Hepatocyte (in vitro differentiated cells): Measurements from ENCODE around the gene RPS6KC1. TPM values are rescaled to one million over a fixed set of nuclear protein-coding genes. Genes with fewer than 3 reads are reported as not detected.

Experiments used
- DNase-seq: peaks from one replicate; pipeline ENCODE4 v3.0.0-alpha.2; 2016; ENCODE audit warnings: low spot score
- H2AFZ ChIP-seq: fragments of 200-600 bp; sonication (generic); 2 replicates; pipeline ENCODE4 v1.6.0; 2016; ENCODE audit warnings: antibody characterized with exemption, mild to moderate bottlenecking
- H3K27ac ChIP-seq: fragments of 200-600 bp; sonication (generic); 2 replicates; pipeline ENCODE4 v1.5.1; 2016; ENCODE audit warnings: mild to moderate bottlenecking
- H3K27me3 ChIP-seq: fragments of 200-600 bp; sonication (generic); 2 replicates; pipeline ENCODE4 v1.6.1; 2016
- H3K36me3 ChIP-seq: fragments of 200-600 bp; sonication (generic); replicated peaks from 2 replicates; pipeline ENCODE4 v1.5.1; 2016; ENCODE audit warnings: low read depth; ENCODE audit not compliant: insufficient read depth
- H3K4me1 ChIP-seq: fragments of 200-600 bp; sonication (generic); 2 replicates; pipeline ENCODE4 v1.5.1; 2016; ENCODE audit warnings: mild to moderate bottlenecking, moderate library complexity; ENCODE audit not compliant: insufficient read depth
- H3K4me2 ChIP-seq: fragments of 200-600 bp; sonication (generic); 2 replicates; pipeline ENCODE4 v1.6.0; 2016
- H3K4me3 ChIP-seq: fragments of 200-600 bp; sonication (generic); 2 replicates; pipeline ENCODE4 v1.5.1; 2016; ENCODE audit warnings: mild to moderate bottlenecking
- H3K79me2 ChIP-seq: fragments of 200-600 bp; sonication (generic); 2 replicates; pipeline ENCODE4 v1.6.0; 2017; ENCODE audit warnings: mild to moderate bottlenecking
- H3K9me2 ChIP-seq: fragments of 200-600 bp; sonication (generic); replicated peaks from 2 replicates; pipeline ENCODE4 v1.6.0; 2017; ENCODE audit warnings: mild to moderate bottlenecking; ENCODE audit not compliant: insufficient read depth
- H3K9me3 ChIP-seq: fragments of 200-600 bp; sonication (generic); 2 replicates; pipeline ENCODE4 v1.5.1; 2016; ENCODE audit warnings: low read depth, mild to moderate bottlenecking
- H4K20me1 ChIP-seq: fragments of 200-600 bp; sonication (generic); 2 replicates; pipeline ENCODE4 v1.6.0; 2016; ENCODE audit warnings: mild to moderate bottlenecking; ENCODE audit not compliant: insufficient read depth, poor library complexity, severe bottlenecking
- EZH2 ChIP-seq: fragments of 200-600 bp; sonication (generic); IDR thresholded peaks from 2 replicates; pipeline ENCODE4 v1.6.1; 2016; ENCODE audit warnings: antibody characterized with exemption, mild to moderate bottlenecking, borderline replicate concordance
- EZH2phosphoT487 ChIP-seq: fragments of 200-600 bp; sonication (generic); IDR thresholded peaks from one replicate; pipeline ENCODE4 v1.6.1; 2018; ENCODE audit warnings: antibody characterized with exemption, mild to moderate bottlenecking, low read depth, moderate library complexity; ENCODE audit not compliant: unreplicated experiment, severe bottlenecking
- WGBS: methylation state at CpG from one replicate; pipeline ENCODE4 v1.1.6; 2016; ENCODE audit warnings: low lambda C conversion rate; ENCODE audit errors: missing lambda C conversion rate; 5-methylcytosine and 5-hydroxymethylcytosine counted together
- polyA plus RNA-seq: library from polyadenylated mRNA; unstranded; fragments of >200 nt; fragmentation: Nextera tagmentation; extraction: Ambion mirVana; gene quantifications from 2 replicates; pipeline ENCODE4 v1.2.1, GENCODE V29; 2016
- total RNA-seq: library from RNA; depleted of rRNA; stranded (reverse); fragments of >200 nt; gene quantifications from 2 replicates; pipeline ENCODE4 v1.2.3, GENCODE V29; 2014
- TF ChIP-seq, protein P1 (sequence below): fragments of 200-600 bp; sonication (generic); IDR thresholded peaks from 2 replicates; pipeline ENCODE4 v1.5.1; 2016; ENCODE audit warnings: antibody characterized with exemption, mild to moderate bottlenecking; ENCODE audit not compliant: poor library complexity

The RPS6KC1 gene
- total and polyA plus RNA-seq, 2 experiments from 2014 or later: 10.0 to 26.9 TPM

DNA sequence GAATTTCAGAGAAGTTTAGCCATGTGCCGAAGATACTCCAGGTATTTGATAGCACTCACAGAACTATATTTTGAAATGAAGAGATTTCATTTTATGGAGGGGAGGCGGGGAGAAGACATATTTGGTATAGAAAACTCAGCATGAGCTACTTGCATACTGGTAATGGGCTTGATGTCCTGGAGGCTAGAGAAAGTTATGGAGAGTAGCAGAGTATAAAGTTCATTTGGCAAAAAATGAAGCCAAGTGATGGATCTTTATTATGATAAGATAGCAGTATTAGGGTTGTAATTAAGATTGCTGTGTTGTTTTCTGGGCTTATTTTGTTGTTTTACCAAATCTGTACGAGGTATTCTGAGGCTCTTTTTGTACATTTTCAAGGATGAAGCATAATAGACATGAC lies 72.0 kb downstream of the RPS6KC1 start:
- TF ChIP-seq, protein P1, sequence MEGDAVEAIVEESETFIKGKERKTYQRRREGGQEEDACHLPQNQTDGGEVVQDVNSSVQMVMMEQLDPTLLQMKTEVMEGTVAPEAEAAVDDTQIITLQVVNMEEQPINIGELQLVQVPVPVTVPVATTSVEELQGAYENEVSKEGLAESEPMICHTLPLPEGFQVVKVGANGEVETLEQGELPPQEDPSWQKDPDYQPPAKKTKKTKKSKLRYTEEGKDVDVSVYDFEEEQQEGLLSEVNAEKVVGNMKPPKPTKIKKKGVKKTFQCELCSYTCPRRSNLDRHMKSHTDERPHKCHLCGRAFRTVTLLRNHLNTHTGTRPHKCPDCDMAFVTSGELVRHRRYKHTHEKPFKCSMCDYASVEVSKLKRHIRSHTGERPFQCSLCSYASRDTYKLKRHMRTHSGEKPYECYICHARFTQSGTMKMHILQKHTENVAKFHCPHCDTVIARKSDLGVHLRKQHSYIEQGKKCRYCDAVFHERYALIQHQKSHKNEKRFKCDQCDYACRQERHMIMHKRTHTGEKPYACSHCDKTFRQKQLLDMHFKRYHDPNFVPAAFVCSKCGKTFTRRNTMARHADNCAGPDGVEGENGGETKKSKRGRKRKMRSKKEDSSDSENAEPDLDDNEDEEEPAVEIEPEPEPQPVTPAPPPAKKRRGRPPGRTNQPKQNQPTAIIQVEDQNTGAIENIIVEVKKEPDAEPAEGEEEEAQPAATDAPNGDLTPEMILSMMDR: no peak
- no peak for TF ChIP-seq EZH2phosphoT487
- TF ChIP-seq EZH2: no peak
- no peak overlapping the region for H2AFZ ChIP-seq
- no peaks in the 10 kb centered on the region for H3K36me3 ChIP-seq
- no peaks in the 10 kb centered on the region for H3K79me2 ChIP-seq
- 95% methylated on average over 3 of the region's 3 CpGs for WGBS
- no peaks in the 10 kb centered on the region for H3K27me3 ChIP-seq
- H3K4me3 ChIP-seq: no peak overlapping the region
- H3K27ac ChIP-seq: peak overlapping the region; percentile 3
- H3K9me2 ChIP-seq: no peaks in the 10 kb centered on the region
- H3K4me1 ChIP-seq: peaks cover 14% of the 10 kb centered on the region
- no peak overlapping the region for H3K4me2 ChIP-seq
- no peak for DNase-seq
- H4K20me1 ChIP-seq: no peaks in the 10 kb centered on the region
- no peaks in the 10 kb centered on the region for H3K9me3 ChIP-seq

DNA sequence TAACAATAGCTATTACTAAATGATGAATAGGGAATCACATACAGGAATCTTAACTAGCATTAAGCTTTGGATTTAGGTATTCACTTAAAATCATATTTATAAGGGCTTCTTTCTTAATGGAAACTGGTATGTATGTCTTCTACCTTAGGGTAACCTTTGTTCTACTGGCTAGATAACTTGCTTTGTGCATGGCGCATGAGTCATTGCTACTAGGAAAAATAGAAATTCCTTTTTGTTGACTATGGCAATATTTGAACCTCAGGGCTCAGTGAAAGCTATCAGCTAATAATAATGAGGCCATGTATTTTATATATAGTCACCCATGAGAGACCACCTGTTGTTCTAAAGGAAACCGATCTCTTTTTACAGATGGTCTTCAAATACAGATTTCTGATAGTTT lies 72.5 kb downstream of the RPS6KC1 start:
- Histone ChIP-seq H3K27ac (peak overlapping the region; percentile 52), H4K20me1 (no peaks in the 10 kb centered on the region), H3K9me2 (no peaks in the 10 kb centered on the region), H3K4me1 (peaks cover 14% of the 10 kb centered on the region), H3K79me2 (no peaks in the 10 kb centered on the region), H3K36me3 (no peaks in the 10 kb centered on the region), H3K27me3 (no peaks in the 10 kb centered on the region), H3K4me3 (no peak overlapping the region), H3K4me2 (no peak overlapping the region), H3K9me3 (no peaks in the 10 kb centered on the region), H2AFZ (no peak overlapping the region)
- TF ChIP-seq, protein P1: no peak
- TF ChIP-seq EZH2 (no peak), EZH2phosphoT487 (no peak)
- peak; percentile 34 for DNase-seq
- 80% methylated on average over 2 of the region's 2 CpGs for whole genome bisulfite sequencing

DNA sequence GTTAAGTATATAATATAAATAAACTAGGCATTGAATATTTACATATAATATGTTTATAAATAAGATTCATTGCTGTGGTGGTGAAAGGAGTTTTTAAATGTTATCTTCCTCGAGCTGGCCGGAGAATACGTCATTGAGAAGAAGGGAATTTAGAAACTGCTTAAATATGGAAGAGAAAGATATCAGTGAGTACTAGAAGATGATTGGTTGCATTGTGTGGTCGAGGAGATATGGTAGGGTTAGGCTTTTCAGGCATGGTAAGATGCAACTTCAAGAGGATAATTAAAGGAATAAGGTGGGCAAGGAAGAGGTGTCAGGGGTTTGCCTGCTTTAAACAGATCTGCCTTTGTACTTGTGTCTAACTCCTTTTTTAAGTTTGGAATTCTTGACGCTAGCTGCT lies 73.5 kb downstream of the RPS6KC1 start:
- no peak overlapping the region for H2AFZ ChIP-seq
- H3K9me2 ChIP-seq: no peaks in the 10 kb centered on the region
- no peaks in the 10 kb centered on the region for H3K79me2 ChIP-seq
- no peak overlapping the region for H3K4me3 ChIP-seq
- H4K20me1 ChIP-seq: no peaks in the 10 kb centered on the region
- TF ChIP-seq, protein P1: no peak
- no peak for TF ChIP-seq EZH2
- no peak overlapping the region for H3K27ac ChIP-seq
- WGBS: 91% methylated on average over 5 of the region's 5 CpGs
- no peak overlapping the region for H3K4me2 ChIP-seq
- H3K36me3 ChIP-seq: no peaks in the 10 kb centered on the region
- no peak for DNase-seq
- no peaks in the 10 kb centered on the region for H3K27me3 ChIP-seq
- H3K4me1 ChIP-seq: peaks cover 14% of the 10 kb centered on the region
- no peaks in the 10 kb centered on the region for H3K9me3 ChIP-seq

DNA sequence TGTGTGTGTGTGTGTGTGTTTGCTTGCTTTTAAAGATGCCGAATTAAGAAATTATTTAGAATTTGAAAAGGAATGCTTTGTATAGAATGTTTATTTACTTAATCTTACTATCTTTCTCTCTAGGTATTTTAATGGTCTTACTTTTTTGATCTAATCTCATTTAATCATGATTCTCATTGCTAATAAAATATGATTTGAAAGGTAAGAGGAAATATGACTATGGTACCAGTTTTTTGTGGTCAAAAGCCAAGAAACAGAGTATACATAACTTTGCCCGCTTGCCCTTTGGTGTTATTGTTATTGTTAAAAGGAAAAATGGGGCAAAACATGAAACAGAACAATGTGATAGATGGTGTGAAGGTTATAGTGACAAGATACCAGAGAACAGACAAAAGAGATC lies 74.6 kb downstream of the RPS6KC1 start:
- Histone ChIP-seq H3K9me3 (no peaks in the 10 kb centered on the region), H3K4me3 (no peak overlapping the region), H3K4me1 (peaks cover 14% of the 10 kb centered on the region), H2AFZ (no peak overlapping the region), H3K79me2 (no peaks in the 10 kb centered on the region), H3K36me3 (no peaks in the 10 kb centered on the region), H4K20me1 (no peaks in the 10 kb centered on the region), H3K9me2 (no peaks in the 10 kb centered on the region), H3K4me2 (no peak overlapping the region), H3K27me3 (no peaks in the 10 kb centered on the region), H3K27ac (no peak overlapping the region)
- TF ChIP-seq, protein P1: no peak
- TF ChIP-seq EZH2phosphoT487 (no peak), EZH2 (no peak)
- no peak for DNase-seq
- 85% methylated on average over 2 of the region's 2 CpGs for WGBS
